GM23338 (cell line): Measurements from ENCODE around the gene CDR2. TPM values are rescaled to one million over a fixed set of nuclear protein-coding genes. Genes with fewer than 3 reads are reported as not detected.

ENCODE experiments used
- ATAC-seq: fragments of 200-7000 bp; cut with Tn5 transposase; 3 replicates; pipeline ENCODE4 v1.9.1; 2020
- DNase-seq: peaks from one replicate; pipeline ENCODE4 v3.0.0-alpha.2; 2015; ENCODE audit warnings: low spot score
- H2AFZ ChIP-seq: fragments of 200-600 bp; sonication (generic); 2 replicates; pipeline ENCODE4 v1.8.0; 2016; ENCODE audit warnings: antibody characterized with exemption, mild to moderate bottlenecking, moderate library complexity
- H3F3A ChIP-seq: fragments of 200-600 bp; sonication (generic); replicated peaks from 2 replicates; pipeline ENCODE4 v1.8.0; 2017; ENCODE audit warnings: antibody characterized with exemption, mixed run types, low read depth
- H3K27ac ChIP-seq: fragments of 200-600 bp; sonication (generic); 2 replicates; pipeline ENCODE4 v1.6.1; 2016; ENCODE audit warnings: low read depth
- H3K27me3 ChIP-seq: fragments of 200-600 bp; sonication (generic); 2 replicates; pipeline ENCODE4 v1.8.0; 2016; ENCODE audit warnings: mild to moderate bottlenecking, mixed run types, moderate library complexity; ENCODE audit not compliant: insufficient read depth
- H3K36me3 ChIP-seq: fragments of 200-600 bp; sonication (generic); 2 replicates; pipeline ENCODE4 v1.8.0; 2016; ENCODE audit warnings: mild to moderate bottlenecking; ENCODE audit not compliant: insufficient read depth
- H3K4me1 ChIP-seq: fragments of 200-600 bp; sonication (generic); 2 replicates; pipeline ENCODE4 v1.8.0; 2016; ENCODE audit warnings: mild to moderate bottlenecking, moderate library complexity; ENCODE audit not compliant: insufficient read depth
- H3K4me2 ChIP-seq: fragments of 200-600 bp; sonication (generic); 2 replicates; pipeline ENCODE4 v1.7.1; 2017; ENCODE audit warnings: mixed run types
- H3K4me3 ChIP-seq: fragments of 200-600 bp; sonication (generic); 2 replicates; pipeline ENCODE4 v1.6.1; 2016; ENCODE audit warnings: mixed run types
- H3K79me2 ChIP-seq: fragments of 200-600 bp; sonication (generic); replicated peaks from 2 replicates; pipeline ENCODE4 v1.8.0; 2017; ENCODE audit warnings: mild to moderate bottlenecking; ENCODE audit not compliant: insufficient read depth
- H3K9me2 ChIP-seq: fragments of 200-600 bp; sonication (generic); 2 replicates; pipeline ENCODE4 v1.8.0; 2017; ENCODE audit not compliant: insufficient read depth
- H4K20me1 ChIP-seq: fragments of 200-600 bp; sonication (generic); replicated peaks from 2 replicates; pipeline ENCODE4 v1.8.0; 2017; ENCODE audit warnings: mild to moderate bottlenecking; ENCODE audit not compliant: insufficient read depth
- H3K27ac Mint-ChIP-seq: 2 replicates; pipeline ENCODE4 v1.8.0; 2020; ENCODE audit warnings: inconsistent platforms, mild to moderate bottlenecking, moderate library complexity, mixed read lengths
- H3K27me3 Mint-ChIP-seq: 3 replicates; pipeline ENCODE4 v1.8.0; 2022; ENCODE audit warnings: low read depth, mild to moderate bottlenecking, moderate library complexity, mixed read lengths, inconsistent platforms; ENCODE audit not compliant: insufficient read depth, poor library complexity
- H3K36me3 Mint-ChIP-seq: 3 replicates; pipeline ENCODE4 v1.8.0; 2021; ENCODE audit warnings: low read depth, mild to moderate bottlenecking, inconsistent platforms, moderate library complexity, mixed read lengths
- H3K4me1 Mint-ChIP-seq: 3 replicates; pipeline ENCODE4 v1.8.0; 2020; ENCODE audit warnings: mild to moderate bottlenecking, inconsistent platforms, mixed read lengths
- H3K4me3 Mint-ChIP-seq: 3 replicates; pipeline ENCODE4 v1.8.0; 2021; ENCODE audit warnings: moderate library complexity, mild to moderate bottlenecking, inconsistent platforms, mixed read lengths
- H3K9me3 Mint-ChIP-seq: 3 replicates; pipeline ENCODE4 v1.8.0; 2020; ENCODE audit warnings: moderate library complexity, mild to moderate bottlenecking, inconsistent platforms, mixed read lengths
- ETS1 ChIP-seq: IDR thresholded peaks from 2 replicates; pipeline ENCODE4 v1.6.1; 2016; ENCODE audit warnings: antibody characterized with exemption
- EZH2 ChIP-seq: fragments of 200-600 bp; sonication (generic); IDR thresholded peaks from one replicate; pipeline ENCODE4 v1.8.0; 2017; ENCODE audit warnings: antibody characterized with exemption, mild to moderate bottlenecking, low read depth; ENCODE audit not compliant: unreplicated experiment
- EZH2phosphoT487 ChIP-seq: fragments of 200-600 bp; sonication (generic); IDR thresholded peaks from one replicate; pipeline ENCODE4 v1.8.1; 2018; ENCODE audit warnings: antibody characterized with exemption; ENCODE audit not compliant: unreplicated experiment
- JUNB ChIP-seq: IDR thresholded peaks from one replicate; pipeline ENCODE4 v1.6.1; 2016; ENCODE audit warnings: antibody characterized with exemption; ENCODE audit not compliant: unreplicated experiment
- NANOG ChIP-seq: IDR thresholded peaks from 2 replicates; pipeline ENCODE4 v1.6.1; 2016; ENCODE audit warnings: antibody characterized with exemption, borderline replicate concordance
- REST ChIP-seq: IDR thresholded peaks from one replicate; pipeline ENCODE4 v1.6.1; 2018; ENCODE audit warnings: antibody characterized with exemption; ENCODE audit not compliant: unreplicated experiment
- ZNF114 ChIP-seq: fragments of 250-450 bp; sonication (Bioruptor Pico); IDR thresholded peaks from 2 replicates; pipeline ENCODE4 v1.5.0; 2020; ENCODE audit warnings: mild to moderate bottlenecking, moderate library complexity
- ZNF331 ChIP-seq: fragments of 250-450 bp; sonication (Bioruptor Pico); IDR thresholded peaks from 2 replicates; pipeline ENCODE4 v1.5.0; 2020; ENCODE audit warnings: low read depth, mild to moderate bottlenecking, moderate library complexity
- ZNF462 ChIP-seq: fragments of 250-450 bp; sonication (Bioruptor Pico); IDR thresholded peaks from 2 replicates; pipeline ENCODE4 v1.5.0; 2020; ENCODE audit warnings: mild to moderate bottlenecking, moderate library complexity
- polyA plus RNA-seq: library from polyadenylated mRNA; unstranded; fragments of >200 nt; fragmentation: Nextera tagmentation; extraction: Ambion mirVana; gene quantifications from 2 replicates; pipeline ENCODE4 v1.2.1, GENCODE V29; 2016
- total RNA-seq: library from RNA; depleted of rRNA; stranded (reverse); fragments of >200 nt; shearing (Covaris generic); gene quantifications from 2 replicates; pipeline ENCODE4 v1.2.3, GENCODE V29; 2014

CDR2 gene
- total and polyA plus RNA-seq, 2 experiments from 2014 or later, result 17.7 to 39.3 TPM

- Mint-ChIP-seq H3K27ac (no peak overlapping the region), H3K27me3 (peaks cover under 1% of the 10 kb centered on the region), H3K4me1 (peaks cover 2% of the 10 kb centered on the region; the same call in 1 of the 3 replicates), H3K4me3 (no peak overlapping the region), H3K36me3 (peaks cover 82% of the 10 kb centered on the region), H3K9me3 (no peaks in the 10 kb centered on the region)
- H3K9me2 ChIP-seq, result no peaks in the 10 kb centered on the region
- H4K20me1 ChIP-seq, result peaks cover 11% of the 10 kb centered on the region
- no peak for TF ChIP-seq JUNB
- TF ChIP-seq NANOG, result no peak
- TF ChIP-seq REST, result no peak
- no peak for TF ChIP-seq ETS1
- no peak for TF ChIP-seq EZH2phosphoT487
- peaks cover 21% of the 10 kb centered on the region for H3K36me3 ChIP-seq
- H3K27me3 ChIP-seq, result no peaks in the 10 kb centered on the region
- no peak overlapping the region for H2AFZ ChIP-seq
- peaks cover 27% of the 10 kb centered on the region for H3F3A ChIP-seq
- no peak overlapping the region for H3K27ac ChIP-seq
- ATAC-seq (no peak), DNase-seq (no peak)
- no peaks in the 10 kb centered on the region for H3K4me1 ChIP-seq
- no peak overlapping the region for H3K4me3 ChIP-seq
- peaks cover under 1% of the 10 kb centered on the region; the same call in 1 of the 2 replicates for H3K79me2 ChIP-seq
- H3K4me2 ChIP-seq, result no peak overlapping the region
Observed at GRCh38 chr16:22316411-22316811, 58.0 kb downstream of the CDR2 start.

- no peak overlapping the region for H3K4me3 ChIP-seq
- H3K79me2 ChIP-seq, result no peaks in the 10 kb centered on the region
- Mint-ChIP-seq H3K4me3 (no peak overlapping the region), H3K27ac (no peak overlapping the region), H3K36me3 (peaks cover 80% of the 10 kb centered on the region), H3K9me3 (no peaks in the 10 kb centered on the region), H3K27me3 (peaks cover 2% of the 10 kb centered on the region), H3K4me1 (no peaks in the 10 kb centered on the region)
- H3K27me3 ChIP-seq, result no peaks in the 10 kb centered on the region
- no peak for ATAC-seq
- no peak overlapping the region for H2AFZ ChIP-seq
- H3K4me1 ChIP-seq, result no peaks in the 10 kb centered on the region
- DNase-seq, result no peak
- H3K27ac ChIP-seq, result no peak overlapping the region
- H3K4me2 ChIP-seq, result no peak overlapping the region
- H3F3A ChIP-seq, result peaks cover 29% of the 10 kb centered on the region
- peaks cover 11% of the 10 kb centered on the region for H4K20me1 ChIP-seq
- H3K9me2 ChIP-seq, result no peaks in the 10 kb centered on the region
- peaks cover 22% of the 10 kb centered on the region for H3K36me3 ChIP-seq
- TF ChIP-seq ZNF114 (CRISPR knock-in tag) (no peak), EZH2 (no peak), JUNB (no peak), ZNF462 (CRISPR knock-in tag) (no peak), ZNF331 (CRISPR knock-in tag) (no peak)
Observed at GRCh38 chr16:22315979-22316378, 58.4 kb downstream of the CDR2 start.
